Muscle of back (tissue), 11 donors: ENCODE data around the gene HMGB4. TPM values are rescaled to one million over a fixed set of nuclear protein-coding genes. Genes with fewer than 3 reads are reported as not detected.

ENCODE experiments used
- DNase-seq, 3 donors: peaks; one replicate each; pipeline versions ENCODE4 v3.0.0 to v3.0.0-alpha.2; 2013
- polyA plus RNA-seq, 10 donors: library from polyadenylated mRNA; unstranded; fragments of 120-200 nt; gene quantifications; one replicate each; pipeline ENCODE4 v1.2.1, GENCODE V29; 2013; ENCODE audit not compliant: insufficient read length in 10 of 10

HMGB4 gene
- polyA plus RNA-seq, 10 donors: not detected

DNA sequence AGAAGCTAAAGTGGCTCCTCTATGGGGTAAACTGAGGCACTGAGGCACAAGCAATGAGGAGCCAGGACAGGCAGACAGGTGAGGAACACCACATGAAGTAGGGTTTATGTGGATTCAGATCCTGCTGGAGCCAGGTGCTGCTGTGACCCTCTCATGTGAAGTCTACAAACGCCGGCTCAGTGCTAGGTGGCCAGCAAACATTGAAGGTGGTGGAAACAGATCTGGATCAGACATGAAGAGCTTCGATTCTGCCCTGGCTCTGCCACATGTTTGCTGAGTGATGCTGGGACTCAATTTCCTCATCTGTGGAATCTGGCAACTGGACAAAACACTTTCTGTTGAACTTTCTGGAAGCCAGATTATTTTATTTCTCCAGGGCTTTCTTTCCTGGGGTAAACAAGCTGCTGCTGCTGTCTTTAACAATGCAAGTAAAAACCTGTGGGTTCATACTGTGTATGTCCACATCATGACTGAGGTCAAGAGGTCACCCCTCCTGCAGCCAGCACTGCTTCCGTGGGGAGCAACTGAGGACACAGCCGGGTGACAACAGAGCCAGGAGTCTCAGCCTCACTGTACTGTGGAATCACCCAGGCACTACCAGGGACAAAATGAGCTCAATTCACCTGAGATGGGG lies 33.3 kb downstream of the HMGB4 start:
- no peak for DNase-seq

DNA sequence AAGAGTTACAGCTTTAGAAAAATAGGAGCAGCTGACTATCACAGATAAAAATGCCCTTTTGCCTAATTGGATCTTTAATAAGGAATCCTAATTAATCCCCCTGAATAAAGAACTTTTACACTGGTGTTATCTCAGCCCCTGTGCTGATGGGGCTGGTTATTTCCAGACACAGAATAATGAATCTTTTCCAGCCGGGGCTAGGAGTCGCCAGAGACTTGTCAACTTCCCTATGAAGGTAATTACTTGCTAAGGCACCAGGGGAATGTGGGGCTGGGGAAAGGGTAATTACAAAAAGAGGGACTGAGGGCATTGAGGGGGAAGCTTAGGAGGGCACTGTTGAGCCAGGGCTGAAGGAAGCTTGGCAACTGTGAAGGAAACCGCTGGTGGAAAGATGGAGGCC lies 34.5 kb downstream of the HMGB4 start:
- DNase-seq: no peak

DNA sequence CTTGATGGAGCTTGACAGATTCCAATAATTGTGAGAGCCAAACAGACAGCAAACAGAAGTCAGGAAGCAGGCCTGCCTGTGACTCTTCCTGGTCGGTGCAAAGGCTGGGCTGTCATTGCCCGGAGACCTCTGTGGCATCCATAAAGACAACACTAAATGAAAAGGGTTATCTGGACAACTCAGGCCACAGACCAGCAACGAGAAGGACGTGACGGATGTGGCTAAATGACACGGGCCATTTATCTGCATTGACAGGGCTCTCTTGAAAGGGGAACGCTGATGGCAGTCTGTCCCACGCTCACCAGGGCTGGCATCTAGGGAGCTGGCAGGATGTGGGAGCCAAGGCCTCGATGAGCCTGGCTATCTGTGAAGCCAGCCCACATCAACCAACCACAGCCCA lies 35.0 kb downstream of the HMGB4 start:
- no peak for DNase-seq

DNA sequence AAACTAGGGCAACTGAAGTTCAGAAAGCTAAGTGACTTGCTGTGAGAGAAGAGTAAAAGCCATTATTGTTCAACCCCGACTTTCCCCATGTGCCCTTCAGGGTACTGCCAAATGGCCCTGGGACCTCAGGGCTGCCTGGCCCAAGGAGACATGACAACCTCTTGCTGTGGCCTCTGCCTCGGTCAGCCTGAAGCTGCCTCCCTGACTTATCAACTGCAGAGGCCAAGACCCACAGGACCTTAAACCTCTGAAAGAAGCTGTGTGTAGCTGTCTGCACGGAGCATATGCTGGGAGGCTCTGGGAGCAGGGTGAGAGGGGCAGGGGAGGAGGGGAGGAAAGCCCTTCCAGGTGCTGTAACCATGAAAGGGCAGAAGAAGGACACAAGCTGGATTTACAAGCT lies 35.9 kb downstream of the HMGB4 start:
- no peak for DNase-seq

- no peak for DNase-seq
These were observed 38.8 kb downstream of the HMGB4 start for GRCh38 chr1:33902486-33903209.

DNA sequence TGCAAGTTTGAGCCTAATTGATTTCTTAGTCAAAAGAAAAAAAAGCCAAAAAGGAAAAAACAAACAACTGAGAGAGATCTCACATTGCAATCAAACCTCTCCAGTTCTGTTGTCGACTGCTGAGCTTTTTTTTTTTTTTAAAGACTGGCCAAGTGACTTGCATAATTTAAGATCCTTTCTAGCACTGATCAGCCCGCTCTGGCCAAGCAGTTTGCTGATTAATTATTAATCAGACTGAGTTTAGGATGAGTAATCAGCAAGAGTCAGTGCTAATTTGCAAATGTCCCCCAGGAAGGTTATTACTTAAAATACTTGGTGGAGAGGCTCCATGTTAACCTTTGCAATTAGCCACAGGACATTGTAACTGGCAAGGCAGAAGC lies 39.3 kb downstream of the HMGB4 start:
- DNase-seq: no peak

DNA sequence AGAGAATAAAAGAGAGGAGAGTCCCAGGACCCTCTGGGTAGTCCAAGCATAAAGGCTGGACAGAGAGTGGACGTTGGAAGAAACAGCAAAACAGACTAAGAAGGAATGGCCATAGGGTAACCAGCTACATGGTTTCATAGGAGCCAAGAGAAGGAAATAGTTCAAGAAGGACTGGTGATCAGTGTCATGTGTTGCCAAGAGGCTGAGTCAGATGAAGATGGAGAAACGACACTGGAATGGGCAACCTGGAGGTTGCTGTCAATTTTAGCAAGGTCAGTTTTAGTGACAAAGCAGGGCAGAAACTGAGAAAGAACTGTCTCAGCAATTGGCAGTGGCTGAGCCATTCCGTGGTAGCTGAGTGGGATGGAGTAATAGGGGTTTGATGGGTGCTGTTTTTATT lies 41.4 kb downstream of the HMGB4 start:
- no peak for DNase-seq

GRCh38 chr1:33906156-33906555 lies 42.3 kb downstream of the HMGB4 start:
- DNase-seq: no peak

DNA sequence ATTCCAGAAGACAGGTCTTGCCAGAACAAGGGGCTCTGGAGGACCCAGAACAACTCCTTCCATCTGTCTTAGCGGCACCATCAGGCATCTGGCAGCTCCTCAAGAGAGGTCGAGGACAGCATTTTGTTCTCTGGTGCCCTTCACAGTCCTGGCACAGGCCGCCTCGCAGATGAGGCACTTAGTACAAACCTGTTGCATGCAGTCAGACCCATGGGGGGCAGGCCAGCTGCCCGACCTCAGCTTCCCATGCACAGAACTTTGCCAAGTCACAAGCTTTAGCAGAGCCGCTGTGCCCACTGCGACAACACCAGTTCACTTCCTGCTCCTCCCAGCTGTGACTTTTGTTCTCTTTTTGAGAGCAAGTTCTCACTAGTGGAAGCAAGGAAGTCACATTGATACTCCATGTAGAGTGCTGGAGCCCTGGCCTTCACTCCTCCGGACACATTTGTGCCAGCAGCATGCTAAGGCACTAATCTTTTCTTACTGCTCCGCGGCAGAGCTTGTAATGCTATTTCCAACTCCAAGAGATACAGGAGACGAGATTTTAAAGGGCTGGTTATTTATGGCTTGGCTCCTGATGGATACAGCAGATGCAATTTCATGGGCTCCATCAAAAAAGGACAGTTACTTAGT lies 44.6 kb downstream of the HMGB4 start:
- DNase-seq: no peak
